ENCODE measurements around the gene DGKI. TPM values are rescaled to one million over a fixed set of nuclear protein-coding genes. Genes with fewer than 3 reads are reported as not detected.

Gene DGKI
- total RNA-seq, 1 experiment from 2014 or later = 0.79 TPM

- TF ChIP-seq NFYB (CRISPR knock-in tag; conservative IDR thresholded peaks at IDR 0.05; ENCODE audit: low read depth) (no peak), PRDM15 (CRISPR knock-in tag; IDR thresholded peaks at IDR 0.05) (no peak), ATF1 (CRISPR knock-in tag; IDR thresholded peaks at IDR 0.05) (no peak), PREB (CRISPR knock-in tag; IDR thresholded peaks at IDR 0.05; ENCODE audit: borderline replicate concordance) (no peak), ZNF671 (CRISPR knock-in tag; IDR thresholded peaks at IDR 0.05) (no peak), HMGXB4 (CRISPR knock-in tag; IDR thresholded peaks at IDR 0.05) (no peak)
These were observed 255.9 kb downstream of the DGKI start (continued) for GRCh38 chr7:137590756-137591305.

GRCh38 chr7:137590071-137590755 is 256.6 kb downstream of the DGKI start:
- H3K4me3 Mint-ChIP-seq = no peak overlapping the region
- ATAC-seq (peak; percentile 45), DNase-seq (ENCODE audit: low spot score) (no peak)
- no peaks in the 10 kb centered on the region for H3K9me3 Mint-ChIP-seq
- no peak overlapping the region for H3K27ac Mint-ChIP-seq
- POLR2A ChIA-PET = no interaction called here
- H3K36me3 Mint-ChIP-seq = no peaks in the 10 kb centered on the region
- CTCF ChIA-PET = interaction anchor here (1.3 to 4.8 kb wide), 6 partner anchors 36 to 420 kb away, joined by 4 to 46 read pairs (median 14); no protein-coding TSS in a partner anchor
- no peaks in the 10 kb centered on the region; the same call in 1 of the 2 replicates for H3K4me1 Mint-ChIP-seq
- H3K27me3 Mint-ChIP-seq (ENCODE audit: low read depth) = no peaks in the 10 kb centered on the region
- TF ChIP-seq ZNF232 (CRISPR knock-in tag; IDR thresholded peaks at IDR 0.05) = no peak
- no peak for TF ChIP-seq ZNF512 (CRISPR knock-in tag; IDR thresholded peaks at IDR 0.05; ENCODE audit: borderline replicate concordance)
- no peak for TF ChIP-seq CREM (CRISPR knock-in tag; IDR thresholded peaks at IDR 0.05)
- TF ChIP-seq ZNF416 (CRISPR knock-in tag; IDR thresholded peaks at IDR 0.05) = no peak
- TF ChIP-seq ZMAT4 (CRISPR knock-in tag; IDR thresholded peaks at IDR 0.05) = no peak
- TF ChIP-seq TCF7 (CRISPR knock-in tag; IDR thresholded peaks at IDR 0.05; ENCODE audit: low read depth) = no peak
- no peak for TF ChIP-seq E2F5 (CRISPR knock-in tag; IDR thresholded peaks at IDR 0.05)
- no peak for TF ChIP-seq ETV6 (CRISPR knock-in tag; IDR thresholded peaks at IDR 0.05)
- no peak for TF ChIP-seq USF2 (CRISPR knock-in tag; IDR thresholded peaks at IDR 0.05)
- no peak for TF ChIP-seq PRRX2 (CRISPR knock-in tag; IDR thresholded peaks at IDR 0.05)
- TF ChIP-seq AFF4 (CRISPR knock-in tag; IDR thresholded peaks at IDR 0.05; ENCODE audit: borderline replicate concordance) = no peak
- TF ChIP-seq OVOL2 (CRISPR knock-in tag; IDR thresholded peaks at IDR 0.05; ENCODE audit: borderline replicate concordance) = no peak
- no peak for TF ChIP-seq ZSCAN18 (CRISPR knock-in tag; IDR thresholded peaks at IDR 0.05)
